Measurements from ENCODE around the gene EFNA3.

The EFNA3 gene

DNA sequence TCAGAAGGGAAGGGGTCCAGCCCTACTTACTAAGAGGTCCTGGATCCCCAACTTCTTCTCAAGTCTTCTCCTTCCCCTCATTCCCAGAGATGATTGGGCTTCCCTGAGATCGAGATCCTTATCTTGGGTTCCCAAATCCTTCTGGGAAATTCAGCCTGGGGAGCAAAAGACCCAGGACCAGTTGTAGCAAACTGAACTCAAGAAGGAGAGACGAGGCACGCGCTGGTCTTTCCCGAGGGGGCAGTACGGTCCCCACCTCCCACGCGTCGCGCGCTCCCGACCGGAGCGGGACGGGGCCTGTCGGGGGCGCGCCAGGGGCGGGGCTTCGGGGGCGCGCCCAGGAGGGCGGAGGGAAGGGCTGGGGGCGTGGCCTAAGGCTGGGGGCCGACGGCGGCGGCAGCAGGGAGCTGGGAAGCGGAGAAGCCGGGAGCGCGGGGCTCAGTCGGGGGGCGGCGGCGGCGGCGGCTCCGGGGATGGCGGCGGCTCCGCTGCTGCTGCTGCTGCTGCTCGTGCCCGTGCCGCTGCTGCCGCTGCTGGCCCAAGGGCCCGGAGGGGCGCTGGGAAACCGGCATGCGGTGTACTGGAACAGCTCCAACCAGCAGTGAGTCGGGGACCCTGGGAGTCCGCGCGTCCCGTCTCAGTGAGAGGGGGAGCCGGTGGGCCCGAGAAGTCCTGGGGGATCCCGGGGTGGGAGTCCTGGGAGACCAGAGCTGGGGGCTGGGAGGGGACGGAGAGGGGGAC lies at the start of gene EFNA3 (continued):
- TF ChIP-seq, protein P1, sequence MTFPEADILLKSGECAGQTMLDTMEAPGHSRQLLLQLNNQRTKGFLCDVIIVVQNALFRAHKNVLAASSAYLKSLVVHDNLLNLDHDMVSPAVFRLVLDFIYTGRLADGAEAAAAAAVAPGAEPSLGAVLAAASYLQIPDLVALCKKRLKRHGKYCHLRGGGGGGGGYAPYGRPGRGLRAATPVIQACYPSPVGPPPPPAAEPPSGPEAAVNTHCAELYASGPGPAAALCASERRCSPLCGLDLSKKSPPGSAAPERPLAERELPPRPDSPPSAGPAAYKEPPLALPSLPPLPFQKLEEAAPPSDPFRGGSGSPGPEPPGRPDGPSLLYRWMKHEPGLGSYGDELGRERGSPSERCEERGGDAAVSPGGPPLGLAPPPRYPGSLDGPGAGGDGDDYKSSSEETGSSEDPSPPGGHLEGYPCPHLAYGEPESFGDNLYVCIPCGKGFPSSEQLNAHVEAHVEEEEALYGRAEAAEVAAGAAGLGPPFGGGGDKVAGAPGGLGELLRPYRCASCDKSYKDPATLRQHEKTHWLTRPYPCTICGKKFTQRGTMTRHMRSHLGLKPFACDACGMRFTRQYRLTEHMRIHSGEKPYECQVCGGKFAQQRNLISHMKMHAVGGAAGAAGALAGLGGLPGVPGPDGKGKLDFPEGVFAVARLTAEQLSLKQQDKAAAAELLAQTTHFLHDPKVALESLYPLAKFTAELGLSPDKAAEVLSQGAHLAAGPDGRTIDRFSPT (tag by site-specific recombination; IDR thresholded peaks at IDR 0.05) = no peak
- TF ChIP-seq EGR2 (tag by site-specific recombination; IDR thresholded peaks at IDR 0.05; ENCODE audit: low read depth) (peak; percentile 49), ZNF391 (tag by site-specific recombination; IDR thresholded peaks at IDR 0.05; ENCODE audit: borderline replicate concordance, low read depth) (no peak), FEZF1 (tag by site-specific recombination; IDR thresholded peaks at IDR 0.05) (no peak), ZNF416 (tag by site-specific recombination; IDR thresholded peaks at IDR 0.05) (no peak), ZNF2 (tag by site-specific recombination; IDR thresholded peaks at IDR 0.05) (no peak), ZNF280D (tag by site-specific recombination; IDR thresholded peaks at IDR 0.05) (no peak), ZNF624 (tag by site-specific recombination; IDR thresholded peaks at IDR 0.05) (no peak), ZNF324 (tag by site-specific recombination; IDR thresholded peaks at IDR 0.05) (no peak), SP2 (tag by site-specific recombination; IDR thresholded peaks at IDR 0.05) (no peak), ZSCAN30 (tag by site-specific recombination; IDR thresholded peaks at IDR 0.05) (0 out of 2 replicates have a peak, but pooled peaks have one; percentile 14), ZNF302 (tag by site-specific recombination; IDR thresholded peaks at IDR 0.05; ENCODE audit: low read depth) (no peak), KLF9 (tag by site-specific recombination; IDR thresholded peaks at IDR 0.05; ENCODE audit: low read depth) (peak; percentile 65)
- TF ChIP-seq, protein P2, sequence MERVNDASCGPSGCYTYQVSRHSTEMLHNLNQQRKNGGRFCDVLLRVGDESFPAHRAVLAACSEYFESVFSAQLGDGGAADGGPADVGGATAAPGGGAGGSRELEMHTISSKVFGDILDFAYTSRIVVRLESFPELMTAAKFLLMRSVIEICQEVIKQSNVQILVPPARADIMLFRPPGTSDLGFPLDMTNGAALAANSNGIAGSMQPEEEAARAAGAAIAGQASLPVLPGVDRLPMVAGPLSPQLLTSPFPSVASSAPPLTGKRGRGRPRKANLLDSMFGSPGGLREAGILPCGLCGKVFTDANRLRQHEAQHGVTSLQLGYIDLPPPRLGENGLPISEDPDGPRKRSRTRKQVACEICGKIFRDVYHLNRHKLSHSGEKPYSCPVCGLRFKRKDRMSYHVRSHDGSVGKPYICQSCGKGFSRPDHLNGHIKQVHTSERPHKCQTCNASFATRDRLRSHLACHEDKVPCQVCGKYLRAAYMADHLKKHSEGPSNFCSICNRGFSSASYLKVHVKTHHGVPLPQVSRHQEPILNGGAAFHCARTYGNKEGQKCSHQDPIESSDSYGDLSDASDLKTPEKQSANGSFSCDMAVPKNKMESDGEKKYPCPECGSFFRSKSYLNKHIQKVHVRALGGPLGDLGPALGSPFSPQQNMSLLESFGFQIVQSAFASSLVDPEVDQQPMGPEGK (tag by site-specific recombination; IDR thresholded peaks at IDR 0.05) = no peak
- TF ChIP-seq, protein P3, sequence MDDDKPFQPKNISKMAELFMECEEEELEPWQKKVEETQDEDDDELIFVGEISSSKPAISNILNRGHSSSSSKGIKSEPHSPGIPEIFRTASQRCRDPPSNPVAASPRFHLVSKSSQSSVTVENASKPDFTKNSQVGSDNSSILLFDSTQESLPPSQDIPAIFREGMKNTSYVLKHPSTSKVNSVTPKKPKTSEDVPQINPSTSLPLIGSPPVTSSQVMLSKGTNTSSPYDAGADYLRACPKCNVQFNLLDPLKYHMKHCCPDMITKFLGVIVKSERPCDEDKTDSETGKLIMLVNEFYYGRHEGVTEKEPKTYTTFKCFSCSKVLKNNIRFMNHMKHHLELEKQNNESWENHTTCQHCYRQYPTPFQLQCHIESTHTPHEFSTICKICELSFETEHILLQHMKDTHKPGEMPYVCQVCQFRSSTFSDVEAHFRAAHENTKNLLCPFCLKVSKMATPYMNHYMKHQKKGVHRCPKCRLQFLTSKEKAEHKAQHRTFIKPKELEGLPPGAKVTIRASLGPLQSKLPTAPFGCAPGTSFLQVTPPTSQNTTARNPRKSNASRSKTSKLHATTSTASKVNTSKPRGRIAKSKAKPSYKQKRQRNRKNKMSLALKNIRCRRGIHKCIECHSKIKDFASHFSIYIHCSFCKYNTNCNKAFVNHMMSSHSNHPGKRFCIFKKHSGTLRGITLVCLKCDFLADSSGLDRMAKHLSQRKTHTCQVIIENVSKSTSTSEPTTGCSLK (tag by site-specific recombination; IDR thresholded peaks at IDR 0.05) = no peak

All from HEK293 (cell line).